ENCODE data around the gene FAM167B. TPM values are rescaled to one million over a fixed set of nuclear protein-coding genes. Genes with fewer than 3 reads are reported as not detected.
"Not testable (repeated sequence)": the region's sequence is repeated elsewhere in the genome, so short reads cannot be mapped to it uniquely, and the experiment has no call there.

Gene FAM167B
- polyA plus RNA-seq, 3 donors: 6.5 to 13.3 (median 10.4) TPM

DNA sequence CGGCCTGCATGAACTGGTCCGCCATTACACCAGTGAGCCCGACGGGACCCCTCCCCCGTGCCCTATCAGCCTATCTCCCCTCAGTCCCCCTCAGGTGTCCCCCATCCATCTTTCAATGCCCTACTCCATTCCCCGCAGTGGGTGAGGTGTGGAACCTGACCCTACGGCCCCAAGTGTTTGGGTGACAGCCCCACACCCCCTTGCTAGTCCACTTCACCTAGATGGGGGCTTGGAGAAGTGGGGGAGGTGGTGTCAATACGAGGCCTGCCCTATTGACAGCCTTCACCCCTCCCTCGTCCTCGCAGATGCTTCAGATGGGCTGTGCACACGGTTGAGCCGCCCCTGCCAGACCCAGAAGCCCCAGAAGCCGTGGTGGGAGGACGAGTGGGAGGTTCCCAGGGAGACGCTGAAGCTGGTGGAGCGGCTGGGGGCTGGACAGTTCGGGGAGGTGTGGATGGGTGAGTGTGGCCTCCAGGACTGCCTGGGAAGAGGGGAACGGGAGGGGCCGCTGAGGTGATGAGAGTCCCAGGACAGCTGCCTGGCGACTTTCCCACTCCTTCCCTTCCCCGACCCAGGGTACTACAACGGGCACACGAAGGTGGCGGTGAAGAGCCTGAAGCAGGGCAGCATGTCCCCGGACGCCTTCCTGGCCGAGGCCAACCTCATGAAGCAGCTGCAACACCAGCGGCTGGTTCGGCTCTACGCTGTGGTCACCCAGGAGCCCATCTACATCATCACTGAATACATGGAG, 29.2 kb downstream of the FAM167B start:
- DNase-seq (ENCODE audit: extremely low read depth in 1 of 11, low read depth in 9 of 11, low spot score in 4 of 11): no peak

DNA sequence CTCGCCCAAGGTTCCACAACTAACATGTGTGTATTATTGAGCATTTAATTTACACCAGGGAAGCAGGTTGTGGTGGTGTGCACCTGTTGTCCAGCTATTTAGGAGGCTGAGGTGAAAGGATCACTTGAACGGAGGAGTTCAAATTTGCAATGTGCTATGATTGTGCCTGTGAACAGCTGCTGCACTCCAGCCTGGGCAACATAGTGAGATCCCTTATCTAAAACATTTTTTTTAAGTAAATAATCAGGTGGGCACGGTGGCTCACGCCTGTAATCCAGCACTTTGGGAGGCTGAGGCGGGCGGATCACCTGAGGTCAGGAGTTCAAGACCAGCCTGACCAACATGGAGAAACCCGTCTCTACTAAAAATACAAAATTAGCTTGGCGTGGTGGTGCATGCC, 37.8 kb downstream of the FAM167B start:
- DNase-seq (ENCODE audit: extremely low read depth in 1 of 11, low read depth in 9 of 11, low spot score in 4 of 11): not testable (repeated sequence)

DNA sequence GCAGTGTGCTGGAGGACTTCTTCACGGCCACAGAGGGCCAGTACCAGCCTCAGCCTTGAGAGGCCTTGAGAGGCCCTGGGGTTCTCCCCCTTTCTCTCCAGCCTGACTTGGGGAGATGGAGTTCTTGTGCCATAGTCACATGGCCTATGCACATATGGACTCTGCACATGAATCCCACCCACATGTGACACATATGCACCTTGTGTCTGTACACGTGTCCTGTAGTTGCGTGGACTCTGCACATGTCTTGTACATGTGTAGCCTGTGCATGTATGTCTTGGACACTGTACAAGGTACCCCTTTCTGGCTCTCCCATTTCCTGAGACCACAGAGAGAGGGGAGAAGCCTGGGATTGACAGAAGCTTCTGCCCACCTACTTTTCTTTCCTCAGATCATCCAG, 38.6 kb downstream of the FAM167B start:
- DNase-seq (ENCODE audit: extremely low read depth in 1 of 11, low read depth in 9 of 11, low spot score in 4 of 11): no peak

DNA sequence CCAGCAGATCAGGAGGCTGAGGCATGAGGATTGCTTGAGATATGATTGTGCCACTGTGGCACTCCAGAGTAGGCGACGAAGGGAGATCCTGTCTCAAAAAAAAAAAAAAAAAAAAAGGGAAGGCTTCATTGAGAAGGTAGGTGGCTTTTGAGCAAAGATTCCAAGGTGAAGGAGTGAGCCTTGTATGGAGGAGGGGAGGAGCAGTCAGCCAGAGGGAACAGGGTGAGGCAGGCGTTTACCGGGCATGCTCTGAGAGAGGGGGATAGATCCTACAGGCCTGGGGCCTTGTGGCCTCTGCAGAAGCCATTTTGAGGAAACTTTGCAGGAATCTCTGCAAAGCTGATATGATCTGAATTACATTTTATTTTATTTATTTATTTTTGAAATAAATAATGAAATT, 39.7 kb downstream of the FAM167B start:
- DNase-seq (ENCODE audit: extremely low read depth in 1 of 11, low read depth in 9 of 11, low spot score in 4 of 11): no peak

- no peak for DNase-seq (ENCODE audit: extremely low read depth in 1 of 11, low read depth in 9 of 11, low spot score in 4 of 11)
These were observed 42.2 kb downstream of the FAM167B start for GRCh38 chr1:32289256-32289655.

DNA sequence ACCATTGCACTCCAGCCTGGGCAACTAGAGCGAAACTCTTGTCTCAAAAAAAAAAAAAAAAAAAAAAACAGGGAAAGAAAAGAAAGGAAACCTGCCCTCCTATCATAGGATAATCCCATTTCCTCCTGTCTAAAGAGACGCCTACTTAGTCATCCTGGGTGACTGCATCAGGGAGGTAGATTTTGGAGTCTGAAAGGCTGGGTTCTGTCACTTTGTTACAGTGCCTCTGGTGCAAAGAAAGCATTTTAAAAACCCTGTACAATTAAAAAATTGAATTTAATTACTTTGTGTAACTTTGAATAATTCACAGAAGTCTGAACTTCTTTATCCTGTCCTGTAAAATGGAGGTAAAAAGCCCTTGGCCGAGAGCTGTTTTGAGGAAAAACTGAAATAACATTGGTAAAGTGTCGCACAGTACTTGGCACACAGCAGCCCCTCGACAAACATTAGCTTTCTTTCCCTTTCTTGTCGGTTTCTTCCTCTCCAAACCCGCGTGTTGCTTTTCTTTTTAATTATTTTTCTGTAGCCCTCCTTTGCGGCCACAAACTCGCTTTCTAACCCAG, 44.2 kb downstream of the FAM167B start:
- no peak for DNase-seq (ENCODE audit: extremely low read depth in 1 of 11, low read depth in 9 of 11, low spot score in 4 of 11)

- DNase-seq (ENCODE audit: extremely low read depth in 1 of 11, low read depth in 9 of 11, low spot score in 4 of 11): peak; percentile 72 to 93 (median 90)
These were observed 44.9 kb downstream of the FAM167B start, which contains the start of gene HDAC1 for GRCh38 chr1:32291708-32292538. Gene HDAC1 (plus strand): TSS chr1:32292083. CDS start chr1:32292170, 87 bp downstream.

DNA sequence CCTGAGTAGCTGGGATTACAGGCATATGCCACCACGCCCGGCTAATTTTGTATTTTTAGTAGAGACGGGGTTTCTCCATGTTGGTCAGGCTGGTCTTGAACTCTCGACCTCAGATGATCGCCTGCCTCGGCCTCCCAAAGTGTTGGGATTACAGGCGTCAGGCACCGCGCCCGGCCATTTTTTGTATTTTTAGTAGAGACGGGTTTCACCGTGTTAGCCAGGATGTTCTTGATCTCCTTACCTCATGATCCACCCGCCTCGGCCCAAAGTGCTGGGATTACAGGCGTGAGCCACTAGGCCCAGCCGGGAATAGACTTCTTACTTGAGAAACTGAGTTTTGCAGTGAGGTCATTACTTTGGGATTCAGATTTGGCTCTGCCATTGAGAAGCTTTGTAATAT, 51.2 kb downstream of the FAM167B start:
- DNase-seq (ENCODE audit: extremely low read depth in 1 of 11, low read depth in 9 of 11, low spot score in 4 of 11): not testable (repeated sequence)

Other genes with a start within 250 kb of the FAM167B start
- 100 to 1,000 TPM; 227 to 280 (median 258) TPM for gene KHDRBS1, start 233.4 kb upstream of the FAM167B start, polyA plus RNA-seq (ENCODE audit: insufficient read length in 3 of 3)
- gene TMEM39B, start 174.3 kb upstream of the FAM167B start, polyA plus RNA-seq (ENCODE audit: insufficient read length in 3 of 3): 10 to 100 TPM; 19.2 to 21.3 (median 20.0) TPM
- 10 to 100 TPM; 32.7 to 35.7 (median 35.3) TPM for gene KPNA6, start 139.2 kb upstream of the FAM167B start, polyA plus RNA-seq (ENCODE audit: insufficient read length in 3 of 3)
- gene TXLNA, start 67.5 kb upstream of the FAM167B start, polyA plus RNA-seq (ENCODE audit: insufficient read length in 3 of 3): 10 to 100 TPM; 44.4 to 50.6 (median 45.5) TPM
- gene CCDC28B, start 46.6 kb upstream of the FAM167B start, polyA plus RNA-seq (ENCODE audit: insufficient read length in 3 of 3): 10 to 100 TPM; 17.8 to 30.2 (median 27.4) TPM
- gene IQCC, start 41.6 kb upstream of the FAM167B start, polyA plus RNA-seq (ENCODE audit: insufficient read length in 3 of 3): 10 to 100 TPM in 1 of 3 donors, 1 to 10 TPM in 2; 7.7 to 11.0 (median 8.1) TPM
- 1 to 10 TPM in 1 of 3 donors, under 1 TPM in 2; 0.75 to 2.6 (median 0.98) TPM for gene DCDC2B, start 38.1 kb upstream of the FAM167B start, polyA plus RNA-seq (ENCODE audit: insufficient read length in 3 of 3)
- 10 to 100 TPM; 23.0 to 33.6 (median 27.4) TPM for gene TMEM234, start 24.9 kb upstream of the FAM167B start, polyA plus RNA-seq (ENCODE audit: insufficient read length in 3 of 3)
- gene EIF3I, start 24.8 kb upstream of the FAM167B start, polyA plus RNA-seq (ENCODE audit: insufficient read length in 3 of 3): 100 to 1,000 TPM; 168 to 187 (median 181) TPM
- 1 to 10 TPM; 3.4 to 4.8 (median 3.8) TPM for gene LCK, start 4.0 kb downstream of the FAM167B start, polyA plus RNA-seq (ENCODE audit: insufficient read length in 3 of 3)
- 100 to 1,000 TPM; 174 to 189 (median 181) TPM for gene HDAC1, start 44.9 kb downstream of the FAM167B start, polyA plus RNA-seq (ENCODE audit: insufficient read length in 3 of 3)
- 100 to 1,000 TPM; 402 to 500 (median 427) TPM for gene MARCKSL1, start 89.0 kb downstream of the FAM167B start, polyA plus RNA-seq (ENCODE audit: insufficient read length in 3 of 3)
- 10 to 100 TPM in 1 of 3 donors, 1 to 10 TPM in 2; 5.5 to 12.7 (median 5.9) TPM for gene FAM229A, start 115.3 kb downstream of the FAM167B start, polyA plus RNA-seq (ENCODE audit: insufficient read length in 3 of 3)
- 1 to 10 TPM; 3.6 to 8.8 (median 4.2) TPM for gene TSSK3, start 115.3 kb downstream of the FAM167B start, polyA plus RNA-seq (ENCODE audit: insufficient read length in 3 of 3)
- gene BSDC1, start 147.2 kb downstream of the FAM167B start, polyA plus RNA-seq (ENCODE audit: insufficient read length in 3 of 3): 10 to 100 TPM; 57.6 to 65.3 (median 59.4) TPM
- gene ZBTB8B, start 217.8 kb downstream of the FAM167B start, polyA plus RNA-seq (ENCODE audit: insufficient read length in 3 of 3): 1 to 10 TPM; 1.2 to 1.5 (median 1.3) TPM

All from renal cortex interstitium (tissue), 11 donors.